Spinal cord (tissue), 10 donors: ENCODE measurements around the gene PSME4. TPM values are rescaled to one million over a fixed set of nuclear protein-coding genes. Genes with fewer than 3 reads are reported as not detected.
A peak's percentile ranks its signal among the peaks of the same experiment; 100 is the strongest.
"Not testable (repeated sequence)": the region's sequence is repeated elsewhere in the genome, so short reads cannot be mapped to it uniquely, and the experiment has no call there.

Experiments
- DNase-seq, 6 donors: peaks; one replicate each; pipeline versions ENCODE4 v3.0.0 to v3.0.0-alpha.2; 2013 to 2015; ENCODE audit warnings: low spot score in 6 of 6, low read depth in 4 of 6
- H3K27ac ChIP-seq: one replicate; pipeline ENCODE4 v1.5.1; 2013; ENCODE audit warnings: low read depth, low read length, control low read depth
- H3K27me3 ChIP-seq: one replicate; pipeline ENCODE4 v1.6.1; 2013; ENCODE audit warnings: low read length; ENCODE audit not compliant: control insufficient read depth, insufficient read depth
- H3K36me3 ChIP-seq: one replicate; pipeline ENCODE4 v1.6.1; 2013; ENCODE audit warnings: low read length; ENCODE audit not compliant: control insufficient read depth, insufficient read depth
- H3K4me1 ChIP-seq: one replicate; pipeline ENCODE4 v1.6.1; 2013; ENCODE audit warnings: low read length; ENCODE audit not compliant: control insufficient read depth, insufficient read depth
- H3K4me3 ChIP-seq: one replicate; pipeline ENCODE4 v1.5.1; 2013; ENCODE audit warnings: low read depth, low read length, control low read depth
- H3K9me3 ChIP-seq: one replicate; pipeline ENCODE4 v1.6.1; 2013; ENCODE audit warnings: low read length; ENCODE audit not compliant: control insufficient read depth, insufficient read depth
- WGBS: methylation state at CpG from one replicate; pipeline ENCODE4 v1.1.5; 2013; ENCODE audit warnings: missing lambda C conversion rate; ENCODE audit not compliant: insufficient coverage; 5-methylcytosine and 5-hydroxymethylcytosine counted together
- polyA plus RNA-seq, 2 donors: library from polyadenylated mRNA; unstranded; fragments of 120-200 nt; gene quantifications; one replicate each; pipeline ENCODE4 v1.2.1, GENCODE V29; 2013; ENCODE audit not compliant: insufficient read length in 2 of 2
- total RNA-seq, 2 donors: library from RNA; depleted of rRNA in 1 of 2; stranded (reverse); fragments of 120-200 nt in 1 of 2; fragments of >200 nt in 1 of 2; gene quantifications; one replicate each; pipeline versions ENCODE4 v1.2.3 to v1.2.4, GENCODE V29; 2013 to 2014
- donor health status: healthy.

PSME4 gene
- total and polyA plus RNA-seq, 4 donors = 33.8 to 50.5 (median 40.8) TPM

DNA sequence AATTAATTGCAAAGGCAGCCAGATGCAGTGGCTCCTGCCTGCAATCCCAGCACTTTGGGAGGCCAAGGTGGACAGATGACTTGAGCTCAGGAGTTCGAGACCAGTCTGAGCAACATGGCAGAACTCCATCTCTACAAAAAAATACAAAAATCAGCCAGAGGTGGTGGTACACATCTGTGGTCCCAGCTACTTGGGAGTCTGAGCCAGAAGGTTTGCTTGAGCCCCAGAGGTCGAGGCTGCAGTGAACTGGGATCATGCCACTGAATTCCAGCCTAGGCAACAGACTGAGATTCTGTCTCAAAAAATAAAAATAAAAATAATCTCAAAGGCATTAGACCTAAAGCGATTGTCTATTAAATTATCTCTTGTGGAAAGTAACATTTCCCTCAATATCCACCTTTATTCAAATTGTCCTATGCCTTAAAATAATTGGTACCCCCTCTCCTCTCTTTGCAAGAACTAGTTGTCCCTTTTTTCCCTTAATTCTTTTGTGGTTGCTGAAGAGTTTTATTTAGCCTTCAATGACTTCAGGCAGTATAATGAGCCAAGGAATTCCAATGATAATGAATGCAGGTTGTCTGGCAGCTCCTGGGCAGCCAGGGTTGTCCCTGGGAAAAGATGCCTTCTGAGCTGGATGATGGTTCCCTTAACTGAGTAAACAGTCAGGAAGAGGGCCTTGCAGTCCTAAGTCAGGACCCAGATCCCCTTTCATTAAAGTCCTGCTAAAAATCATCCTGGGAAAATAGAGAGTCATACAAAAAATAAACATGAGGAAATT is 143.2 kb downstream of the PSME4 start:
- peaks cover 4% of the 10 kb centered on the region for H3K36me3 ChIP-seq
- peaks cover 20% of the 10 kb centered on the region for H3K4me1 ChIP-seq
- no peaks in the 10 kb centered on the region for H3K9me3 ChIP-seq
- H3K4me3 ChIP-seq = no peak overlapping the region
- peak in 4 of 6 donors; percentile 9 to 72 (median 50) for DNase-seq
- no peaks in the 10 kb centered on the region for H3K27me3 ChIP-seq
- WGBS = 33% methylated on average over 1 of the region's 3 CpGs
- H3K27ac ChIP-seq = peak overlapping the region; percentile 59

DNA sequence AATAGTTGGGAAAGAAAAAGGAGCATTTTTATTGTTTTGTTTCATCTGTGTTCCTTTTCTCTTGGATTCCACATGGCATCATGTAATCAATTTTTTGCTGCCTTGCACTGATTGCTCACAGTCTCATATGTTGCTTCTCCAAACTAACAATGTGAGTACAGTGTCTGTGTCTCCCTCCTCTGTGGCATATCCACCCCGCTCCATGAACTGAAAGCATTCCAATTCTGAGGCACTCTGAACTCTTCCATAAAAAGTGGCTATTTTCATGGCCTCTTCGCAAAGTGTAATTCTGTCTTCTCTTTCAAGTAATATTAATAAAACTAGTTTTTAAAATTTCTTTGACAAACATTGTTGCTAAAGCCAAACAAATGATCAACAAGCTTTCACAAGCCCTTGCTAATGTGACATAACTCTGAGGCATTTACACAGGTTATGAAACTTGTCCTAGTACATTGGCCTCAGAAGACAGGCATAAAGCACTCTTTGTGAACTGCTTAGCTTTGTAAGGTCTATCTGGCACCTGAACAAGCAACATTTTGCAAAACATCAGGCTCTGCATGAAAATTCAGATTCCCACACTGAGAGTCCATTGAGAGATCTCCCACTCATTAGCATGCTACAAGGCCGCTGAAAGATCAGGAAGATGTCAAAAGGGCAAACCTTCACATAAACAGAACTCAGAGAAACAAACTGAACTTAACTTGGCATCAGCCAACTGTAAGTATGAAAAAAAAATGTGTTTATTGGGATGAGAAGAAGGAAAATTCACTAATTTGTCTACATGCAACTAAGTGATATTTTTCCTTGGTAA is 144.0 kb downstream of the PSME4 start:
- H3K4me1 ChIP-seq = peaks cover 20% of the 10 kb centered on the region
- peak overlapping the region; percentile 59 for H3K27ac ChIP-seq
- peaks cover 4% of the 10 kb centered on the region for H3K36me3 ChIP-seq
- DNase-seq = peak in 4 of 6 donors; percentile 50 to 88 (median 68)
- no peak overlapping the region for H3K4me3 ChIP-seq
- no peaks in the 10 kb centered on the region for H3K9me3 ChIP-seq
- H3K27me3 ChIP-seq = no peaks in the 10 kb centered on the region
- 0% methylated on average over 1 of the region's 3 CpGs for WGBS

DNA sequence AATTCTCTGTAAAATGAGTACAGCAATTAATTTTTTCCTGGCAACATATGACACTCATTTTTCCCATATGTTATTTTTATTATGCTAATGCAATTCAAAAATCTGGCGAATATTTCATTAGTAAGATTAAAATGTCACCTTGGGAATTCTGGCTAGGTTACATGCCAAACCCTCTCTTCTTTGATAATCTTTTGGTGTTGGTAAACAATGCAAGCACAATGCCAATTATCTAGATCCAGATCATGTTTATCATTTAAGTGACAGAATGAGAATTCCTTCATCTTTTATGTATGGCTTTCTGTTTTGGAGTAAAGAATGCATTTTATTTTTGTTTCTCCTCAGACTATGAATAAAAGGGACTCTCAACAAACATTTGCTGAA is 144.8 kb downstream of the PSME4 start:
- no peaks in the 10 kb centered on the region for H3K9me3 ChIP-seq
- WGBS = no CpG with 5 or more reads among the region's 1 CpG
- H3K4me3 ChIP-seq = no peak overlapping the region
- H3K27me3 ChIP-seq = no peaks in the 10 kb centered on the region
- peaks cover 20% of the 10 kb centered on the region for H3K4me1 ChIP-seq
- peak overlapping the region; percentile 59 for H3K27ac ChIP-seq
- peak in 1 of 6 donors; percentile 77 for DNase-seq
- peaks cover 4% of the 10 kb centered on the region for H3K36me3 ChIP-seq

DNA sequence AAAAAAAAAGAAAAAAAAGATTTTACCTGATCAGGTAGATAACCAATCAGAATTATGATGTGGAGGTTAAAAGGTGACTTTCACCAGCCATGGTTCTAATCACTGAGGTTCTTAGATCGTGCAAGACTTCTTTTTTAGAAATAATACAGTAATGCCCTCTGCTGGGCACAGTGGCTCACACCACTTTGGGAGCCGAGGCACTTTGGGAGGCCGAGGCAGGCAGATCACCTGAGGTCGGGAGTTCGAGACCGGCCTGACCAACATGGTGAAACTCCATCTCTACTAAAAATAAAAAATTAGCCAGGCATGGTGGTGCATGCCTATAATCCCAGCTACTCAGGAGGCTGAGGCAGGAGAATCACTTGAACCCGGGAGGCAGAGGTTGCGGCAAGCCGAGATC is 147.2 kb downstream of the PSME4 start:
- H3K27ac ChIP-seq, H3K27me3 ChIP-seq, DNase-seq, H3K9me3 ChIP-seq, H3K4me3 ChIP-seq, H3K36me3 ChIP-seq: not testable (repeated sequence)
- peaks cover 15% of the 10 kb centered on the region for H3K4me1 ChIP-seq
- 55% methylated on average over 3 of the region's 9 CpGs for WGBS

DNA sequence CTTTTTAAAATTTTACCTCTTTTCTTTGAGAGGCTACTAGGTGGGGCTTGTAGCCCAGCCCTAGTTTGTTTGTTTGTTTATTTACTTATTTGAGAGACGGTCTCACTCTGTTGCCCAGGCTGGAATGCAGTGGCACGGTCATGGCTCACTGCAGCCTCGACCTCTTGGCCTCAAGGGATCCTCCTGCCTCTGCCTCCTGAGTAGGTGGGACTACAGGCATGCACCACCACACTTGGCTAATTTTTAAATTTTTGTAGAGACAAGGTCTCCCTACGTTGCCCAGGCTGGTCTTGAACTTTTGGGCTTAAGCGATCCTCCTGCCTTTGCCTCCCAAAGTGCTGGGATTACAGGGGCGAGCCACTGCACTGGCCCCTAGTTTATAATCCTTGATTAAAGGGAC is 149.0 kb downstream of the PSME4 start:
- peaks cover 8% of the 10 kb centered on the region for H3K36me3 ChIP-seq
- WGBS = 88% methylated on average over 4 of the region's 6 CpGs
- no peak overlapping the region for H3K4me3 ChIP-seq
- no peak overlapping the region for H3K27ac ChIP-seq
- no peaks in the 10 kb centered on the region for H3K27me3 ChIP-seq
- DNase-seq = no peak
- H3K4me1 ChIP-seq = peaks cover 8% of the 10 kb centered on the region
- no peaks in the 10 kb centered on the region for H3K9me3 ChIP-seq

DNA sequence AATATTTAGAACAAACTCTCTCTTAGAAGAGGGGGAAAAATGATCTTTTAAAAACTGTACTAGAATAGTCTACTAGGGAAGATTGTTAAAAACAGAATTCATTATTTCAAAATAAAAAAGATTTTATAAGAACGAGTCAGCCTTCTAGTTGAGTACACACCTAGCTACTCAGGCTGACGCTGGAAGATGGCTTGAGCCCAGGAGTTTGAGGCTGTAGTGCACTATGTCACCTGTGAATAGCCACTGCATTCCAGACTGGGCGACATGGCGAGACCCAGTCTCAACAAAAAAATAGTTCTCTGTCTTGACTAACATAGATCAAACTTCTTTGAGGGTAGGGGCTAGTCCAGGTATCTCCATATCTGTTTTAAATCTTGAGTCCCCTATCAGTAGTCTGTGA is 150.1 kb downstream of the PSME4 start:
- 100% methylated on average over 2 of the region's 4 CpGs for WGBS
- no peak for DNase-seq
- Histone ChIP-seq H3K4me3 (no peak overlapping the region), H3K27me3 (no peaks in the 10 kb centered on the region), H3K4me1 (peaks cover 7% of the 10 kb centered on the region), H3K27ac (no peak overlapping the region), H3K9me3 (no peaks in the 10 kb centered on the region), H3K36me3 (peaks cover 14% of the 10 kb centered on the region)

DNA sequence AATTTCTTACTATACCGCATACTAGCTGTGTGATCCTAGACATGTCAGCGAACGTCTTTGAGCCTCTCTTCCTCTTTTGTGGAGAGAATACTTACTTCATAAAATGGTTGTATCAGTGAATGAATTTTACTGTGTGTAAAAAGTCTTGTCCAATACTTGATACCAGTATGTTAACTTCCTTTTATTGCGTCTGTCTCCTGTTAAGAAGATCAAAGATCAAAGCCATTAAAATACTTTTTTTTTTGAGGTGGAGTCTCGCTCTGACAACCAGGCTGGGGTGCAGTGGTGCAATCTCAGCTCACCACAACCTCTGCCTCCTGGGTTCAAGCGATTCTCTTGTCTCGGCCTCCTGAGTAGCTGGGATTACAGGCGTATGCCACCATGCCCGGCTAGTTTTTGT is 150.7 kb downstream of the PSME4 start:
- DNase-seq = no peak
- H3K36me3 ChIP-seq = peaks cover 14% of the 10 kb centered on the region
- no peaks in the 10 kb centered on the region for H3K27me3 ChIP-seq
- no peak overlapping the region for H3K27ac ChIP-seq
- peaks cover under 1% of the 10 kb centered on the region for H3K4me1 ChIP-seq
- no peaks in the 10 kb centered on the region for H3K9me3 ChIP-seq
- H3K4me3 ChIP-seq = no peak overlapping the region
- WGBS = 100% methylated on average over 1 of the region's 9 CpGs

DNA sequence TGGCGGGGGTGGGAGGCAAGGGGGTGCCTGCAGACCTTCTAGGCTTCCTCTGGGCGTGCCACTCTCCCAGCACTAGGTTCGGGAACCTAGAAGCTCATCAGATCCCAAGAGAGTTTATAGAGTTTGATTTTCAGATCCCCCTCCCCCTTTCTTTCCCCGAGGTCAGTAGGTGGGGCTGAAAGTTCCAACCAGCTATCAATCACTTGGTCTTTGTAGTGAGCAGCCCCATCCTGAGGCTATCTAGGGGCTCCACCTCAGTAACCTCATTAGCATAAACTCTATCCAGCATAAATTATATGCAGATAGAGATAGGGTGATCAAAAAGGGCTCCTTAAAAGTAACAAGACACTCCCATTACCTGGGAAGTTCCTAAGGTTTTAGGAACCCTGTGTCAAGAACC is 151.2 kb downstream of the PSME4 start:
- no CpG with 5 or more reads among the region's 4 CpGs for WGBS
- H3K36me3 ChIP-seq = peaks cover 14% of the 10 kb centered on the region

DNA sequence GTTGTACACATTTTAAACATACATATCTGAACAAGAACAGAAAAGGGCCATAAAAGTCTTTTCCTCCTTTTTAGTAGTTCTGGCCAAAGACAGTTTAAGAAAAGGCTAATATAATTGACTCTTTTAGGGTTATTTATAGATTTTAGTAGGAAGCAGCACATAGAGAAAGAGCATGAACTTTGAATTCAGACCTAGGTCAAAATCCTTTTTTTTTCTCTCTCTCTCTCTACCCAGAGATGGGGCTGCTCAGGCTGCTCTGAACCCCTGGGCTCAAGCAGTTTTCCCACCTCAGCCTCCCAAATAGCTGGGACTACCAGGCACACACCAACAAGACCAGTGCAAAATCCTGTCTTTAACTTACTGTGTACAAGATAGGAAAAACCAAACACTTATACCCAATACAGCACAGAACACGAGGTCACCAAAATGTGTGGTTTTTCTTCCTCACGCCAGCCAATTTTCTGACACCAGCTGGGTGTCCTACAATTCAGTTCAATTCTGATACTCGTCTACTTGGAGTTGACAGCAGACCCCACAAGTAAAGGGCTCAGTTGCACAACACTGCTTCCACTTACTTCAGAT is 151.8 kb downstream of the PSME4 start:
- Histone ChIP-seq H3K27me3 (no peaks in the 10 kb centered on the region), H3K9me3 (no peaks in the 10 kb centered on the region), H3K4me1 (no peaks in the 10 kb centered on the region), H3K36me3 (peaks cover 14% of the 10 kb centered on the region), H3K27ac (no peak overlapping the region), H3K4me3 (no peak overlapping the region)
- DNase-seq = no peak
- WGBS = 86% methylated on average over 3 of the region's 3 CpGs

More for the DNA sequence above, 151.2 kb downstream of the PSME4 start:
- Histone ChIP-seq H3K9me3 (no peaks in the 10 kb centered on the region), H3K27me3 (no peaks in the 10 kb centered on the region), H3K4me3 (no peak overlapping the region), H3K27ac (no peak overlapping the region), H3K4me1 (no peaks in the 10 kb centered on the region)
- no peak for DNase-seq
